GM12801 (cell line): ENCODE data around the gene PUS1.

Source experiments
- TF ChIP-seq, protein P1 (sequence below): IDR thresholded peaks from one replicate; pipeline ENCODE4 v1.5.1; 2011; ENCODE audit warnings: control low read depth; ENCODE audit not compliant: insufficient read length; ENCODE audit errors: extremely low read depth

The PUS1 gene

DNA sequence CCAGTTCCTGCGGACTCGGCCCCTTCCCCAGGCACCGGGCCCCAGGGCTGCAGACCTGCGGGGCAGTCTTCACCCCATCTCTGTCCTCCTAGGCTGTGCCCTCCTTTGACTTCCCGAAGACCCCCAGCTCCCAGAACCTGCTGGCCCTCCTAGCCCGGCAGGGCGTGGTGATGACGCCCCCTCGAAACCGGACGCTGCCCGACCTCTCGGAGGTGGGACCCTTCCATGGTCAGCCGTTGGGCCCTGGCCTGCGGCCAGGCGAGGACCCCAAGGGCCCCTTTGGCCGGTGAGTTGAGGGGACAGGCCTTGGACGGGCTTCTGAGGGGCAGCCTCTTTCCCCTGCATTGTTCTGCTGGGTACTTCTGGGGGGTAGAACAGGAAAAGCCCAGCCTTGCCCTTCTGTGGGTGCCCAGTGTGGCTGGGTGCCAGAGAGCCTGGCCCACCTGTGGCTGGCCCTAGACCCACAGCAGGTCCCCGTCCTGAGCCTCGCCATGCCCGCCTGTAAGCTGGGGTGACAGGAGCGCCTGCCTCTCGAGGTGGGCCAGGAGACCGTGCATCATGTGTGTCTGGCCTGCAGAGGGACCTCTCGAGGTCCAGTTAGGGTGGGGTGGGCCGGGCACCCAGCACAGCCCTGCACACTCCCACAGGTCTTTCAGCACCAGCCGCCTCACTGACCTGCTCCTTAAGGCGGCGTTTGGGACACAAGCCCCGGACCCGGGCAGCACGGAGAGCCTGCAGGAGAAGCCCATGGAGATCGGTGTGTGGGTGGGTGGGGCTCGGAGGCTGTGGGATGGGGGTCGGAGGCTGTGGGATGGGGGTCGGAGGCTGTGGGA, 12.6 kb upstream of the PUS1 start:
- TF ChIP-seq, protein P1, sequence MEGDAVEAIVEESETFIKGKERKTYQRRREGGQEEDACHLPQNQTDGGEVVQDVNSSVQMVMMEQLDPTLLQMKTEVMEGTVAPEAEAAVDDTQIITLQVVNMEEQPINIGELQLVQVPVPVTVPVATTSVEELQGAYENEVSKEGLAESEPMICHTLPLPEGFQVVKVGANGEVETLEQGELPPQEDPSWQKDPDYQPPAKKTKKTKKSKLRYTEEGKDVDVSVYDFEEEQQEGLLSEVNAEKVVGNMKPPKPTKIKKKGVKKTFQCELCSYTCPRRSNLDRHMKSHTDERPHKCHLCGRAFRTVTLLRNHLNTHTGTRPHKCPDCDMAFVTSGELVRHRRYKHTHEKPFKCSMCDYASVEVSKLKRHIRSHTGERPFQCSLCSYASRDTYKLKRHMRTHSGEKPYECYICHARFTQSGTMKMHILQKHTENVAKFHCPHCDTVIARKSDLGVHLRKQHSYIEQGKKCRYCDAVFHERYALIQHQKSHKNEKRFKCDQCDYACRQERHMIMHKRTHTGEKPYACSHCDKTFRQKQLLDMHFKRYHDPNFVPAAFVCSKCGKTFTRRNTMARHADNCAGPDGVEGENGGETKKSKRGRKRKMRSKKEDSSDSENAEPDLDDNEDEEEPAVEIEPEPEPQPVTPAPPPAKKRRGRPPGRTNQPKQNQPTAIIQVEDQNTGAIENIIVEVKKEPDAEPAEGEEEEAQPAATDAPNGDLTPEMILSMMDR, result no peak

DNA sequence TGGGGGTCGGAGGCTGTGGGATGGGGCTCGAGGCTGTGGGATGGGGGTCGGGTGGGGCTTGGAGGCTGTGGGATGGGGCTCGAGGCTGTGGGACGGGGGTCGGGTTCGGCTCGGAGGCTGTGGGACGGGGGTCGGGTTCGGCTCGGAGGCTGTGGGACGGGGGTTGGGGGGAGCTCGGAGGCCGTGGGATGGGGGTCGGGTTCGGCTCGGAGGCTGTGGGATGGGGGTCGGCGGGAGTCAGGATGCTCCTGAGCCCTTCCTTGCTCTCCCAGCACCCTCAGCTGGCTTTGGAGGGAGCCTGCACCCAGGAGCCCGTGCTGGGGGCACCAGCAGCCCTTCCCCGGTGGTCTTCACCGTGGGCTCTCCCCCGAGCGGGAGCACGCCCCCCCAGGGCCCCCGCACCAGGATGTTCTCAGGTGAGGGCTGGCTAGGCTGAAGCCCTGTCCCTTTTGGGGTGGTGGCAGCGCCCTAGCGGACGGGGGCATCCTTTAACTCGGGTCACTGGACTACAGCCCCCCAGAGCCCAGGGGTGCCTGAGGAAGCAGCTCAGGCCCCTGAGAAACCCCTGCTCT, 11.9 kb upstream of the PUS1 start:
- TF ChIP-seq, protein P1, result no peak

- TF ChIP-seq, protein P1, result no peak
Observed at GRCh38 chr12:131917711-131918306, 11.3 kb upstream of the PUS1 start.

DNA sequence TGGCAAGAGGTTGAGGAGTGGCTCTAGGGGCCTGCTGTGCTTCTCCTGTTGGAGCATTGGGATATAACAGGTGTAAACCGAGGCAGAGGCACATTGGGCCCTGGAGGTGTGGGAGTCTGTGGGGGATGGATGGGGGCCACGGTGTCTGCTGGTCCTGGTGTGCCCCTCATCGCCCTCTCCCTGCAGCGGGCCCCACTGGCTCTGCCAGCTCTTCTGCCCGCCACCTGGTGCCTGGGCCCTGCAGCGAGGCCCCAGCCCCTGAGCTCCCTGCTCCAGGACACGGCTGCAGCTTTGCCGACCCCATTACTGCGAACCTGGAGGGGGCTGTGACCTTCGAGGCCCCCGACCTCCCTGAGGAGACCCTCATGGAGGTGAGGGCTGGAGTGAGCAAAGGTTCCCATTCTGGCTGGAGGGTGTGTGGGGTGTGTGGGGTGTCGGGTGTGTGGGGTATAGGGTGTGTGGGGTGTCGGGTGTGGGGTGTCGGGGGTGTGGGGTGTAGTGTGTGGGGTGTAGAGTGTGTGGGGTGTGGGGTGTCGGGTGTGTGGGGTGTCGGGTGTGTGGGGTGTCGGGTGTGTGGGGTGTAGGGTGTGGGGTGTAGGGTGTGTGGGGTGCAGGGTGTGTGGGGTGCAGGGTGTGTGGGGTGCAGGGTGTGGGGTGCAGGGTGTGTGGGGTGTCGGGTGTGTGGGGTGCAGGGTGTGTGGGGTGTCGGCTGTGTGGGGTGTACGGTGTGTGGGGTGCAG, 10.6 kb upstream of the PUS1 start:
- TF ChIP-seq, protein P1, result no peak

- TF ChIP-seq, protein P1, result no peak
Observed at GRCh38 chr12:131919051-131919347, 10.1 kb upstream of the PUS1 start.

- TF ChIP-seq, protein P1, result no peak
Observed at GRCh38 chr12:131919366-131920156, 9.5 kb upstream of the PUS1 start.

- TF ChIP-seq, protein P1, result no peak
Observed at GRCh38 chr12:131920157-131920508, 8.9 kb upstream of the PUS1 start.
